ENCODE measurements around the gene THOC7. TPM values are rescaled to one million over a fixed set of nuclear protein-coding genes. Genes with fewer than 3 reads are reported as not detected.

THOC7 gene
- polyA plus RNA-seq, 1 donor from 2014 or later, result 78.3 TPM

GRCh38 chr3:63847718-63848450, 15.7 kb downstream of the THOC7 start:
- Histone ChIP-seq H3K9ac (ENCODE audit: low read length) (no peak overlapping the region), H3F3A (ENCODE audit: insufficient read depth, low read length, poor library complexity, severe bottlenecking) (no peaks in the 10 kb centered on the region), H3K4me3 (ENCODE audit: low read length) (no peak overlapping the region), H3K4me2 (ENCODE audit: low read length) (no peak overlapping the region), H3K79me2 (replicated peaks; ENCODE audit: insufficient read depth, low read length) (no peaks in the 10 kb centered on the region), H3K27ac (ENCODE audit: low read length) (no peak overlapping the region), H2AFZ (ENCODE audit: low read depth, low read length) (no peak overlapping the region), H3K9me2 (ENCODE audit: insufficient read depth, low read length) (no peaks in the 10 kb centered on the region), H3K36me3 (ENCODE audit: insufficient read depth, low read length) (no peaks in the 10 kb centered on the region), H3K9me3 (ENCODE audit: low read length) (no peaks in the 10 kb centered on the region), H4K20me1 (ENCODE audit: insufficient read depth) (no peaks in the 10 kb centered on the region), H3K27me3 (ENCODE audit: insufficient read depth, low read depth, low read length) (no peaks in the 10 kb centered on the region)
- TF ChIP-seq TAF1 (IDR thresholded peaks at IDR 0.05; ENCODE audit: low read depth) (no peak), EP300 (conservative IDR thresholded peaks at IDR 0.05; ENCODE audit: poor library complexity, severe bottlenecking) (no peak), REST (IDR thresholded peaks at IDR 0.05; ENCODE audit: borderline replicate concordance) (no peak), RAD21 (conservative IDR thresholded peaks at IDR 0.05) (no peak), SMC3 (conservative IDR thresholded peaks at IDR 0.05; ENCODE audit: poor library complexity) (no peak)

- H3F3A ChIP-seq (ENCODE audit: insufficient read depth, low read length, poor library complexity, severe bottlenecking), result no peaks in the 10 kb centered on the region
- no peaks in the 10 kb centered on the region for H4K20me1 ChIP-seq (ENCODE audit: insufficient read depth)
- no peaks in the 10 kb centered on the region for H3K9me2 ChIP-seq (ENCODE audit: insufficient read depth, low read length)
- no peak overlapping the region for H3K4me2 ChIP-seq (ENCODE audit: low read length)
- TF ChIP-seq MXI1 (conservative IDR thresholded peaks at IDR 0.05; ENCODE audit: poor library complexity, severe bottlenecking) (no peak), CTCF (IDR thresholded peaks at IDR 0.05; ENCODE audit: poor library complexity, severe bottlenecking) (no peak), POLR2AphosphoS5 (IDR thresholded peaks at IDR 0.05) (no peak), TAF1 (IDR thresholded peaks at IDR 0.05; ENCODE audit: low read depth) (no peak), REST (IDR thresholded peaks at IDR 0.05; ENCODE audit: borderline replicate concordance) (no peak), SMC3 (conservative IDR thresholded peaks at IDR 0.05; ENCODE audit: poor library complexity) (no peak), EP300 (conservative IDR thresholded peaks at IDR 0.05; ENCODE audit: poor library complexity, severe bottlenecking) (no peak), EZH2 (IDR thresholded peaks at IDR 0.05; ENCODE audit: borderline replicate concordance, insufficient read depth, low read length, poor library complexity, severe bottlenecking) (no peak), RAD21 (conservative IDR thresholded peaks at IDR 0.05) (no peak)
- H3K36me3 ChIP-seq (ENCODE audit: insufficient read depth, low read length), result no peaks in the 10 kb centered on the region
- H3K9ac ChIP-seq (ENCODE audit: low read length), result no peak overlapping the region
- no peaks in the 10 kb centered on the region for H3K27me3 ChIP-seq (ENCODE audit: insufficient read depth, low read depth, low read length)
- H3K4me3 ChIP-seq (ENCODE audit: low read length), result no peak overlapping the region
- H3K27ac ChIP-seq (ENCODE audit: low read length), result no peak overlapping the region
- no peak overlapping the region for H2AFZ ChIP-seq (ENCODE audit: low read depth, low read length)
- H3K9me3 ChIP-seq (ENCODE audit: low read length), result no peaks in the 10 kb centered on the region
- H3K79me2 ChIP-seq (replicated peaks; ENCODE audit: insufficient read depth, low read length), result no peaks in the 10 kb centered on the region
Measured at GRCh38 chr3:63845215-63845614, 18.4 kb downstream of the THOC7 start.

All from neural cell (in vitro differentiated cells).